Heart right ventricle (tissue), 16 donors: ENCODE data around the gene LRRC23. TPM values are rescaled to one million over a fixed set of nuclear protein-coding genes. Genes with fewer than 3 reads are reported as not detected.
A peak's percentile ranks its signal among the peaks of the same experiment; 100 is the strongest.

ENCODE experiments used
- ATAC-seq, 8 donors: fragments of 200-7000 bp; cut with Tn5 transposase; one replicate each; pipeline ENCODE4 v1.9.1; 2020; ENCODE audit warnings: mild to moderate bottlenecking in 8 of 8, moderate library complexity in 8 of 8, moderate number of reproducible peaks in 1 of 8
- DNase-seq, 2 donors: peaks; one replicate each; pipeline ENCODE4 v3.0.0-alpha.2; 2020
- H3K27ac ChIP-seq, 10 donors: fragments of 200-600 bp; sonication (generic) in 2 of 10; one replicate each; pipeline versions ENCODE4 v1.5.0 to v1.8.0; 2020 to 2022; ENCODE audit warnings: mild to moderate bottlenecking in 3 of 10
- H3K27me3 ChIP-seq, 7 donors: fragments of 200-600 bp; one replicate each; pipeline ENCODE4 v1.8.0; 2021 to 2022; ENCODE audit warnings: mild to moderate bottlenecking in 2 of 7
- H3K36me3 ChIP-seq, 9 donors: fragments of 200-600 bp; sonication (generic) in 1 of 9; one replicate each; pipeline versions ENCODE4 v1.5.0 to v1.8.0; 2020 to 2022; ENCODE audit warnings: mild to moderate bottlenecking in 2 of 9
- H3K4me1 ChIP-seq, 9 donors: fragments of 200-600 bp; sonication (generic) in 1 of 9; one replicate each; pipeline versions ENCODE4 v1.5.0 to v1.8.0; 2020 to 2022; ENCODE audit warnings: mild to moderate bottlenecking in 4 of 9
- H3K4me3 ChIP-seq, 10 donors: fragments of 200-600 bp; sonication (generic) in 2 of 10; one replicate each; pipeline versions ENCODE4 v1.5.0 to v1.8.0; 2020 to 2022; ENCODE audit warnings: mild to moderate bottlenecking in 7 of 10, moderate library complexity in 2 of 10
- H3K9me3 ChIP-seq, 11 donors: fragments of 200-600 bp in 10 of 11; sonication (generic) in 2 of 11; one replicate each; pipeline versions ENCODE4 v1.5.0 to v1.8.0; 2013 to 2022; ENCODE audit warnings: mild to moderate bottlenecking in 2 of 11, control low read depth in 1 of 11, moderate library complexity in 1 of 11
- WGBS, 2 donors: extraction: QIAGEN DNeasy Blood & Tissue Kit; methylation state at CpG; one replicate each; pipeline ENCODE4 v1.1.7; 2013; ENCODE audit warnings: inconsistent platforms in 1 of 2; 5-methylcytosine and 5-hydroxymethylcytosine counted together
- intact Hi-C, 10 donors: fragments of 100-400 bp; cut with DNase I; formaldehyde crosslinking; loops; one replicate each; pipeline versions ENCODE4 v1.11.1 to v1.14.2; 2022
- long read RNA-seq, 3 donors: library from polyadenylated mRNA; unstranded; transcript quantifications; one replicate each; pipeline ENCODE4 v2.0.0, GENCODE V29; 2020 to 2021
- polyA plus RNA-seq, 2 donors: library from polyadenylated mRNA; stranded (reverse); fragments of 200-250 nt; gene quantifications; one replicate each; pipeline ENCODE4 v1.2.3, GENCODE V29; 2013
- total RNA-seq, 10 donors: library from RNA; stranded (reverse); fragmentation: NEBNext Ultra II Directional in 3 of 10; extraction: Animal tissue kit (Norgen Biotek cat#: 25700) in 3 of 10; gene quantifications; one replicate each; pipeline versions ENCODE4 v1.2.1 to v1.2.4, GENCODE V29; 2021 to 2023
- TF ChIP-seq, protein P1 (sequence below), 9 donors: fragments of 200-600 bp; sonication (generic) in 2 of 9; IDR thresholded peaks; one replicate each; pipeline versions ENCODE4 v1.5.0 to v1.8.0; 2021 to 2022; ENCODE audit warnings: antibody characterized with exemption in 9 of 9, mild to moderate bottlenecking in 5 of 9, moderate library complexity in 1 of 9
- donor health status: Arrhythmogenic right ventricular cardiomyopathy.
- donor health status: ischemic (EF 13 %, LVEDD 7.1; RV severe dilation, severe dysfunction).
- donor health status: healthy with polysubstance abuse.
- donor health status: DM: no; HTN: yes; CAD: no.
- donor health status: DM: no; HTN: no; CAD: no.
- donor health status: ischemic (EF 25% LVEDD 6.9; RV normal size, moderate dysfunction).
- donor health status: ischemic (EF 25% LVEDD 5.7; RV mildly dilated, moderate dysfunction).
- donor health status: healthy.
- donor health status: DM: yes; HTN: yes; CAD: no.
- donor health status: Ischemic cardiomyopathy.
- donor health status: ischemic (EF 35%, LVEDD 5.7; RV mildly dilated, moderate dysfunction).
- donor health status: nonischemic (EF 11% LVEDD 7.7; RV severe dilation, severe dysfunction).
- donor health status: DM: yes; HTN: yes; CAD: no.
- donor health status: PGD.
- donor health status: ischemic (EF 29% LVEDD 5.4; RV normal size, mild dysfunction).
- donor health status: nonischemic (EF 23%, LVEDD 6.1; RV moderate dilation, normal function).

LRRC23 gene, protein sequence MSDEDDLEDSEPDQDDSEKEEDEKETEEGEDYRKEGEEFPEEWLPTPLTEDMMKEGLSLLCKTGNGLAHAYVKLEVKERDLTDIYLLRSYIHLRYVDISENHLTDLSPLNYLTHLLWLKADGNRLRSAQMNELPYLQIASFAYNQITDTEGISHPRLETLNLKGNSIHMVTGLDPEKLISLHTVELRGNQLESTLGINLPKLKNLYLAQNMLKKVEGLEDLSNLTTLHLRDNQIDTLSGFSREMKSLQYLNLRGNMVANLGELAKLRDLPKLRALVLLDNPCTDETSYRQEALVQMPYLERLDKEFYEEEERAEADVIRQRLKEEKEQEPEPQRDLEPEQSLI
- total RNA-seq (10 to 100 TPM in 6 of 10 donors, 1 to 10 TPM in 4; 6.5 to 16.1 (median 11.0) TPM), polyA plus RNA-seq (10 to 100 TPM; 12.6 to 16.6 TPM)
- long read RNA-seq, donor 1, partial matches to known transcripts: 3 of 6 reads
- long read RNA-seq, donor 1, other reads (novel, unspliced or antisense): 0 of 6 reads
- long read RNA-seq, donor 2, partial matches to known transcripts: 0 of 5 reads
- long read RNA-seq, donor 2, other reads (novel, unspliced or antisense): 4 of 5 reads
- long read RNA-seq, donor 3, transcript LRRC23-201 (8 exons, 1,615 nt): major isoform, 7 of 13 reads
- long read RNA-seq, donor 3, partial matches to known transcripts: 1 of 13 reads
- long read RNA-seq, donor 3, other reads (novel, unspliced or antisense): 1 of 13 reads

DNA sequence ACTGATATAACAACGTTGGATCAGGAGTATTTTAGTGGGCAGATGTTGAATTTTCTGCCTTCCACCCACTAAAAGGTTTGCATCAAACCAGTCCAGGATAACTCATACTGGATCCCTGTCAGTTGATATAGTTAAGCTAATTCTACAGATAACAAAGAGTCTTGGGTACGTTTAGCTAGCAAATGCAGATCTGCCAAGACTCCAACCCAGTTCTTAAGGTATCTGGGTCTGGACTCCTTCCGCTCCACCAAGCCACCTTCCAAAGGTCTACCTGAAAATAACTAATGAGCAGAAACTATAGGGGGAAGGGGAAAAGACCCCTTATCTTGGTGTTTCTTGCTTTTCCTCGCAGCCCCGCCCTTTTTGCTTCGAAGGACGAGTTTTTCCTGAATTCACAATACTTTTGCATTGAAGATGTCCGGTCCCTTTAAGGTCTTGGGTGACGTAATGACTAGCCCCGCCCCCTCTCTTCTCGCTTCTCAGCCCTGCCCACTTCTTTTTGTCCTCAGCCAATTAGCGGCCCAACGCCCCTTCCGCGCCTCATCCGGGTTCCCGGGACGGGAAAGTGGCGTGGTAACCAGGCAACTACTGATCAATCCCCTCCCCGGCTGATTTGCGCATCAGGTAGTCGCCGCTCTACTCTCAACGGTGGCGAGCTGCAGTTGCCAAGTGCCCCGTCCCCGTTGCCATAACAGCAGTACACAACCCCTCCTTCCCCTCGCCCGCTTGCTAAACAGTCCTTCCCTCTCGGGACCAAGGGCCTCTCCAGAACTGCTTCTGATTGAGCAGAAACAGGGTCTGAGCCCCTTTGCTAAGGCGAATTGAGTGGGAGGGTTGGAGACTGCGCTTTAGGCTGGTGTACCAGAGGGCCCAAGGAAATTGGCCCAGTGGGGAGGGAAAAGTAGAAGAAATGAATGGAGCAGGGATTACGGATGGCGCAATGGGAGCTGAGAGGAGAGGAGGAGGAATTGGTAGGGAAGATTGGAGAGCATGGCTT, at the start of gene LRRC23:
Gene LRRC23 (plus strand): TSS at position 543 of the 997 bp plus-strand sequence. CDS start 812 bp downstream, outside the sequence.
- DNase-seq (peak; percentile 93 to 98), ATAC-seq (peak; percentile 94 to 99 (median 98))
- Histone ChIP-seq H3K27ac (peak within 1 kb of the TSS; percentile 30 to 90 (median 81)), H3K36me3 (peaks cover 0 to 21% (median 0%) of the 10 kb centered on the region in 9 donors), H3K9me3 (no peaks in the 10 kb centered on the region), H3K27me3 (no peaks in the 10 kb centered on the region), H3K4me3 (peak within 1 kb of the TSS; percentile 52 to 89 (median 76)), H3K4me1 (peaks cover 0 to 22% (median 11%) of the 10 kb centered on the region in 9 donors)
- 4 to 5% methylated on average over 34 of the region's 34 CpGs for WGBS, 2 donors
- intact Hi-C loops: no loop called here
- TF ChIP-seq, protein P1, sequence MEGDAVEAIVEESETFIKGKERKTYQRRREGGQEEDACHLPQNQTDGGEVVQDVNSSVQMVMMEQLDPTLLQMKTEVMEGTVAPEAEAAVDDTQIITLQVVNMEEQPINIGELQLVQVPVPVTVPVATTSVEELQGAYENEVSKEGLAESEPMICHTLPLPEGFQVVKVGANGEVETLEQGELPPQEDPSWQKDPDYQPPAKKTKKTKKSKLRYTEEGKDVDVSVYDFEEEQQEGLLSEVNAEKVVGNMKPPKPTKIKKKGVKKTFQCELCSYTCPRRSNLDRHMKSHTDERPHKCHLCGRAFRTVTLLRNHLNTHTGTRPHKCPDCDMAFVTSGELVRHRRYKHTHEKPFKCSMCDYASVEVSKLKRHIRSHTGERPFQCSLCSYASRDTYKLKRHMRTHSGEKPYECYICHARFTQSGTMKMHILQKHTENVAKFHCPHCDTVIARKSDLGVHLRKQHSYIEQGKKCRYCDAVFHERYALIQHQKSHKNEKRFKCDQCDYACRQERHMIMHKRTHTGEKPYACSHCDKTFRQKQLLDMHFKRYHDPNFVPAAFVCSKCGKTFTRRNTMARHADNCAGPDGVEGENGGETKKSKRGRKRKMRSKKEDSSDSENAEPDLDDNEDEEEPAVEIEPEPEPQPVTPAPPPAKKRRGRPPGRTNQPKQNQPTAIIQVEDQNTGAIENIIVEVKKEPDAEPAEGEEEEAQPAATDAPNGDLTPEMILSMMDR (IDR thresholded peaks at IDR 0.05): no peak

DNA sequence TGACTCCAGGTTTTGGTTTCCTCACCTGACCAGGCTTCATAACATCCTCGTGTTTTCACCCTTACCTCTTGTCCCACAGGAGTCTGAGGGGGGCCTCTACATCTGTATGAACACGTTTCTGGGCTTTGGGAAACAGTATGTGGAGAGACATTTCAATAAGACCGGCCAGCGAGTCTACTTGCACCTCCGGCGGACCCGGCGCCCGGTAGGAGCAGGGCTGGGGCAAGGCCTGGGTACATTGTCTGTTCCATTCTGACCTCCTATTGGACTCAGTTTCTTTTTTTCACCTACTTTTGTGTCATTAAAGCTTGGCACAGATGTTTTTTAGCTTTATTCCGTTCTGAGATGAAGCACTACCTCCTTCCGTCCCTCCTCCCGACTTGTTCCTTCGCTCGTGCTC, 49.3 kb upstream of the LRRC23 start:
- TF ChIP-seq, protein P1 (IDR thresholded peaks at IDR 0.05): no peak
- Histone ChIP-seq H3K9me3 (no peaks in the 10 kb centered on the region), H3K27me3 (no peaks in the 10 kb centered on the region), H3K27ac (no peak overlapping the region), H3K36me3 (peaks cover 5 to 56% (median 47%) of the 10 kb centered on the region in 9 donors), H3K4me3 (no peak overlapping the region), H3K4me1 (peaks cover 3 to 25% (median 16%) of the 10 kb centered on the region in 9 donors)
- no peak for ATAC-seq
- 92% methylated on average over 14 of the region's 14 CpGs for WGBS, 2 donors
- DNase-seq: no peak
- intact Hi-C loops: no loop called here

DNA sequence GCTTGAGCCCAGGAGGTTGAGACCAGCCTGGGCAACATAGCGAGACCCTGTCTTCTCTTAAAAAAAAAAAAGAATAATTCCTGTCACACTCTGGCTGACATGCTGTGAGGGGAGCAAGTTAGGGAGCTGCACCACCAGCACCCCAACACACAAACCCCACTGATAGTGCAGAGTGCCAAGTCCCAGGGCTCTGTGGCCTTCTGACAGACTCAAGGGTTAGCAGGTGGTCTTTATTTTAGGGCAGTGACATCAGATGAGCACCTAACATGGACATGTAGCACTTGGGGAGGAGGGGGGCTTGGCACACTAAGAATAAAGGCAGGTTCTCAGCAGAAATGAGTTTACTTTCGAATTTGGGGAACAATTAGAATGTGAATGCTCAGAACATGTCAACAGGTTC, 45.8 kb upstream of the LRRC23 start:
- WGBS, 2 donors: 92 to 100% methylated on average over 2 of the region's 2 CpGs

More for the DNA sequence above, 45.8 kb upstream of the LRRC23 start:
- H3K4me1 ChIP-seq: peaks cover 0 to 4% (median under 1%) of the 10 kb centered on the region in 9 donors
- H3K4me3 ChIP-seq: no peak overlapping the region
- H3K27ac ChIP-seq: no peak overlapping the region
- DNase-seq: no peak
- TF ChIP-seq, protein P1 (IDR thresholded peaks at IDR 0.05): no peak
- no peaks in the 10 kb centered on the region for H3K9me3 ChIP-seq
- H3K36me3 ChIP-seq: peaks cover 5 to 89% (median 79%) of the 10 kb centered on the region in 9 donors
- H3K27me3 ChIP-seq: no peaks in the 10 kb centered on the region
- ATAC-seq: no peak
- intact Hi-C loops: no loop called here
